Naive thymus-derived CD8-positive, alpha-beta T cell (primary cell): ENCODE measurements around the gene TEX48. TPM values are rescaled to one million over a fixed set of nuclear protein-coding genes. Genes with fewer than 3 reads are reported as not detected.

Experiments used
- ATAC-seq, 2 donors: fragments of 150-1000 bp; cut with Tn5 transposase in 1 of 2; sonication (Bioruptor Pico), chemical (Tn5 transposase) in 1 of 2; 1 replicate in 1 of 2; 2 replicates in 1 of 2; pipeline ENCODE4 v1.10.0; 2021; ENCODE audit warnings: mild to moderate bottlenecking in 2 of 2, moderate library complexity in 2 of 2
- POLR2A ChIA-PET: fragments of 350-600 bp; sonication (Branson Sonifier 250); formaldehyde crosslinking; loops from one replicate; lab custom pipeline; 2021; ENCODE audit warnings: antibody characterized with exemption; lab: Charles Lee
- DNase-seq, 10 donors: peaks; one replicate each; pipeline versions ENCODE4 v3.0.0 to v3.0.0-alpha.2; 2020 to 2022
- H3K27ac Mint-ChIP-seq, 10 donors: one replicate each; pipeline ENCODE4 v1.8.0; 2020 to 2022; ENCODE audit warnings: mild to moderate bottlenecking in 10 of 10, mixed read lengths in 10 of 10, moderate library complexity in 4 of 10, inconsistent platforms in 1 of 10
- H3K27me3 Mint-ChIP-seq, 5 donors: one replicate each; pipeline ENCODE4 v1.8.0; 2021 to 2022; ENCODE audit warnings: mixed read lengths in 5 of 5
- H3K36me3 Mint-ChIP-seq, 3 donors: one replicate each; pipeline ENCODE4 v1.8.0; 2020 to 2022; ENCODE audit warnings: mixed read lengths in 3 of 3, mild to moderate bottlenecking in 2 of 3, inconsistent platforms in 1 of 3
- H3K4me1 Mint-ChIP-seq, 4 donors: one replicate each; pipeline ENCODE4 v1.8.0; 2021 to 2022; ENCODE audit warnings: mixed read lengths in 4 of 4
- H3K4me3 Mint-ChIP-seq, 10 donors: one replicate each; pipeline ENCODE4 v1.8.0; 2020 to 2022; ENCODE audit warnings: mild to moderate bottlenecking in 10 of 10, mixed read lengths in 10 of 10, moderate library complexity in 6 of 10, inconsistent platforms in 1 of 10
- H3K9me3 Mint-ChIP-seq, 9 donors: one replicate each; pipeline ENCODE4 v1.8.0; 2020 to 2022; ENCODE audit warnings: mixed read lengths in 9 of 9, mild to moderate bottlenecking in 3 of 9, inconsistent platforms in 1 of 9, moderate library complexity in 1 of 9
- polyA plus RNA-seq, 3 donors: library from polyadenylated mRNA; unstranded; fragments of 300-500 nt; fragmentation: Illumina TruSeq; gene quantifications; one replicate each; pipeline ENCODE4 v1.2.3, GENCODE V29; 2021
- total RNA-seq, 8 experiments: library from RNA in 2 of 8; stranded (reverse) in 2 of 8; gene quantifications; one replicate each; pipeline ENCODE4 v1.2.3 and lab custom pipeline; 2021 to 2026

Gene TEX48
- total and polyA plus RNA-seq, 5 experiments from 2014 or later = not detected

GRCh38 chr9:114629563-114630090 is 52.4 kb downstream of the TEX48 start:
- H3K4me1 Mint-ChIP-seq = peaks cover 0 to 3% (median 0%) of the 10 kb centered on the region in 4 donors
- POLR2A ChIA-PET = interaction anchor here (1.3 to 1.4 kb wide), 2 partner anchors 30 to 37 kb away, joined by 3 to 4 read pairs; no protein-coding TSS in a partner anchor
- no peaks in the 10 kb centered on the region for H3K9me3 Mint-ChIP-seq
- DNase-seq = no peak
- peaks cover 8 to 89% (median 28%) of the 10 kb centered on the region in 3 donors for H3K36me3 Mint-ChIP-seq
- no peak for ATAC-seq
- peak overlapping the region in 2 of 10 donors; percentile 68 to 88 for H3K27ac Mint-ChIP-seq
- H3K27me3 Mint-ChIP-seq = no peaks in the 10 kb centered on the region
- H3K4me3 Mint-ChIP-seq = no peak overlapping the region

GRCh38 chr9:114627553-114627952 is 54.4 kb downstream of the TEX48 start:
- Mint-ChIP-seq H3K27me3 (no peaks in the 10 kb centered on the region), H3K4me3 (no peak overlapping the region), H3K4me1 (peaks cover 0 to 5% (median 0%) of the 10 kb centered on the region in 4 donors), H3K27ac (peak overlapping the region in 1 of 10 donors; percentile 7), H3K36me3 (peaks cover 11 to 83% (median 31%) of the 10 kb centered on the region in 3 donors), H3K9me3 (no peaks in the 10 kb centered on the region)
- POLR2A ChIA-PET = interaction anchor here (1.6 kb wide), 1 partner anchor 11 kb away, joined by 5 read pairs; no protein-coding TSS in a partner anchor
- no peak for ATAC-seq
- DNase-seq = no peak

GRCh38 chr9:114626415-114627020 is 55.5 kb downstream of the TEX48 start:
- Mint-ChIP-seq H3K4me1 (peaks cover 0 to 10% (median 6%) of the 10 kb centered on the region in 4 donors), H3K4me3 (no peak overlapping the region), H3K27me3 (no peaks in the 10 kb centered on the region), H3K36me3 (peaks cover 11 to 82% (median 35%) of the 10 kb centered on the region in 3 donors), H3K9me3 (no peaks in the 10 kb centered on the region), H3K27ac (peak overlapping the region in 3 of 10 donors; percentile 40 to 60 (median 50))
- ATAC-seq (no peak), DNase-seq (no peak)
- POLR2A ChIA-PET = interaction anchor here (1.0 to 1.6 kb wide), 2 partner anchors 10 to 39 kb away, joined by 3 to 5 read pairs; partner anchors contain the start of gene ATP6V1G1

GRCh38 chr9:114624677-114625076 is 57.3 kb downstream of the TEX48 start:
- peaks cover 11 to 73% (median 37%) of the 10 kb centered on the region in 3 donors for H3K36me3 Mint-ChIP-seq
- H3K4me3 Mint-ChIP-seq = no peak overlapping the region
- H3K27ac Mint-ChIP-seq = peak overlapping the region in 2 of 10 donors; percentile 6 to 57
- peaks cover 4 to 13% (median 9%) of the 10 kb centered on the region in 4 donors for H3K4me1 Mint-ChIP-seq
- DNase-seq (no peak), ATAC-seq (no peak)
- POLR2A ChIA-PET = no interaction called here
- H3K9me3 Mint-ChIP-seq = no peaks in the 10 kb centered on the region
- H3K27me3 Mint-ChIP-seq = no peaks in the 10 kb centered on the region

- Mint-ChIP-seq H3K36me3 (peaks cover 5 to 67% (median 28%) of the 10 kb centered on the region in 3 donors), H3K27ac (peak overlapping the region in 5 of 10 donors; percentile 0 to 75 (median 7)), H3K4me1 (peaks cover 15 to 24% (median 20%) of the 10 kb centered on the region in 4 donors), H3K9me3 (no peaks in the 10 kb centered on the region), H3K4me3 (no peak overlapping the region), H3K27me3 (no peaks in the 10 kb centered on the region)
- DNase-seq (no peak), ATAC-seq (no peak)
- POLR2A ChIA-PET = interaction anchor here (1.6 to 2.0 kb wide), 3 partner anchors 10 to 35 kb away, joined by 3 to 7 read pairs (median 5); partner anchors contain the start of genes ATP6V1G1 and TMEM268
These were observed 59.9 kb downstream of the TEX48 start for GRCh38 chr9:114621975-114622609.

- Mint-ChIP-seq H3K36me3 (peaks cover 5 to 63% (median 25%) of the 10 kb centered on the region in 3 donors), H3K9me3 (no peaks in the 10 kb centered on the region), H3K27ac (peak overlapping the region in 4 of 10 donors; percentile 0 to 71 (median 32)), H3K27me3 (no peaks in the 10 kb centered on the region), H3K4me1 (peaks cover 21 to 30% (median 25%) of the 10 kb centered on the region in 4 donors), H3K4me3 (no peak overlapping the region)
- DNase-seq (no peak), ATAC-seq (no peak)
- POLR2A ChIA-PET = interaction anchor here (1.6 to 2.0 kb wide), 3 partner anchors 9 to 34 kb away, joined by 3 to 7 read pairs (median 5); partner anchors contain the start of genes ATP6V1G1 and TMEM268
These were observed 60.4 kb downstream of the TEX48 start for GRCh38 chr9:114621561-114621960.

- H3K27me3 Mint-ChIP-seq = no peaks in the 10 kb centered on the region
- ATAC-seq (peak; percentile 29 to 35), DNase-seq (peak in 4 of 10 donors; percentile 10 to 51 (median 20))
- H3K9me3 Mint-ChIP-seq = no peaks in the 10 kb centered on the region
- peak overlapping the region; percentile 63 to 93 (median 82) for H3K4me3 Mint-ChIP-seq
- peaks cover 19 to 47% (median 40%) of the 10 kb centered on the region in 4 donors for H3K4me1 Mint-ChIP-seq
- H3K36me3 Mint-ChIP-seq = peaks cover 0 to 47% (median 23%) of the 10 kb centered on the region in 3 donors
- peak overlapping the region; percentile 68 to 96 (median 92) for H3K27ac Mint-ChIP-seq
- POLR2A ChIA-PET = interaction anchor here (0.6 to 1.1 kb wide), 4 partner anchors 8 to 281 kb away, joined by 3 read pairs; partner anchors contain the start of gene TMEM268
These were observed 62.7 kb downstream of the TEX48 start for GRCh38 chr9:114619191-114619761.

- POLR2A ChIA-PET = interaction anchor here (0.7 to 2.7 kb wide), 6 partner anchors 10 to 211 kb away, joined by 3 to 12 read pairs (median 4); partner anchors contain the start of gene ATP6V1G1
- H3K4me1 Mint-ChIP-seq = peaks cover 38 to 71% (median 61%) of the 10 kb centered on the region in 4 donors
- no peaks in the 10 kb centered on the region for H3K9me3 Mint-ChIP-seq
- peak overlapping the region in 9 of 10 donors; percentile 41 to 72 (median 59) for H3K4me3 Mint-ChIP-seq
- H3K27ac Mint-ChIP-seq = peak overlapping the region; percentile 71 to 96 (median 89)
- peaks cover 0 to 32% (median 16%) of the 10 kb centered on the region in 3 donors for H3K36me3 Mint-ChIP-seq
- DNase-seq (peak in 2 of 10 donors; percentile 53 to 68), ATAC-seq (peak; percentile 26 to 32)
- no peaks in the 10 kb centered on the region for H3K27me3 Mint-ChIP-seq
These were observed 65.1 kb downstream of the TEX48 start for GRCh38 chr9:114616684-114617520.

Other genes starting within 250 kb of the TEX48 start
- 1 to 10 TPM; 3.3 to 4.2 TPM for gene WHRN, start 176.7 kb downstream of the TEX48 start, total RNA-seq
- under 1 TPM; 0.17 to 0.56 (median 0.43) TPM for gene WHRN, start 176.7 kb downstream of the TEX48 start, polyA plus RNA-seq
- gene ATP6V1G1, start 94.4 kb downstream of the TEX48 start, total RNA-seq = 100 to 1,000 TPM; 165 to 170 TPM
- 100 to 1,000 TPM; 298 to 381 (median 349) TPM for gene ATP6V1G1, start 94.4 kb downstream of the TEX48 start, polyA plus RNA-seq
- 10 to 100 TPM; 25.2 to 28.3 TPM for gene TMEM268, start 70.9 kb downstream of the TEX48 start, total RNA-seq
- gene TMEM268, start 70.9 kb downstream of the TEX48 start, polyA plus RNA-seq = 10 to 100 TPM in 1 of 3 donors, 1 to 10 TPM in 2; 6.5 to 16.6 (median 8.0) TPM
- not detected for gene TEX53, start 24.4 kb downstream of the TEX48 start, total RNA-seq
- gene TEX53, start 24.4 kb downstream of the TEX48 start, polyA plus RNA-seq = not detected
- gene TNFSF15, start 123.8 kb upstream of the TEX48 start, total RNA-seq = not detected
- not detected for gene TNFSF15, start 123.8 kb upstream of the TEX48 start, polyA plus RNA-seq
- gene TNFSF8, start 248.4 kb upstream of the TEX48 start, total RNA-seq = 10 to 100 TPM; 15.9 to 21.3 TPM
- 10 to 100 TPM; 38.4 to 81.3 (median 69.8) TPM for gene TNFSF8, start 248.4 kb upstream of the TEX48 start, polyA plus RNA-seq